ENCODE data around the gene RIPOR3.
"Not testable (repeated sequence)": the region's sequence is repeated elsewhere in the genome, so short reads cannot be mapped to it uniquely, and the experiment has no call there.

The RIPOR3 gene

DNA sequence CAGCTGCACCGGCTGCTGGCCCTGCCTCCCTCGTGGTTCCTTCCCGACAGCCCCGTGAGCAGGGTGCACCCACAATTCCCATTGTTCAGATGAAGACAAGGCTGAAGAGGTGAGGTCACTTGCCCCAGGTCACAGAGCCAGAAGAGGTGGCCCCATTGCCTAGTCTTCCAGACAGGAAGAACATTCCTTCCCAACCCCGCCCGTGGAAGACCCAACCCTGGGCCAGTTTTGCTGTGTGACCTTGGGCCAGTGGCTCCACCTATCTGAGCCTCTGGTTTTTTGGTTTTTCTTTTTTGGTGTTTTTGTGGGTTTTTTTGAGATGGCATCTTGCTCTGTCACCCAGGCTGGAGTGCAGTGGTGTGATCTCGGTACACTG is 61.7 kb downstream of the RIPOR3 start:
- no peak for DNase-seq

GRCh38 chr20:50628853-50629669 is 62.3 kb downstream of the RIPOR3 start:
- no peak for DNase-seq

GRCh38 chr20:50628332-50628731 is 63.0 kb downstream of the RIPOR3 start:
- no peak for DNase-seq

- DNase-seq, result no peak
Observed at GRCh38 chr20:50627747-50628146, 63.6 kb downstream of the RIPOR3 start.

DNA sequence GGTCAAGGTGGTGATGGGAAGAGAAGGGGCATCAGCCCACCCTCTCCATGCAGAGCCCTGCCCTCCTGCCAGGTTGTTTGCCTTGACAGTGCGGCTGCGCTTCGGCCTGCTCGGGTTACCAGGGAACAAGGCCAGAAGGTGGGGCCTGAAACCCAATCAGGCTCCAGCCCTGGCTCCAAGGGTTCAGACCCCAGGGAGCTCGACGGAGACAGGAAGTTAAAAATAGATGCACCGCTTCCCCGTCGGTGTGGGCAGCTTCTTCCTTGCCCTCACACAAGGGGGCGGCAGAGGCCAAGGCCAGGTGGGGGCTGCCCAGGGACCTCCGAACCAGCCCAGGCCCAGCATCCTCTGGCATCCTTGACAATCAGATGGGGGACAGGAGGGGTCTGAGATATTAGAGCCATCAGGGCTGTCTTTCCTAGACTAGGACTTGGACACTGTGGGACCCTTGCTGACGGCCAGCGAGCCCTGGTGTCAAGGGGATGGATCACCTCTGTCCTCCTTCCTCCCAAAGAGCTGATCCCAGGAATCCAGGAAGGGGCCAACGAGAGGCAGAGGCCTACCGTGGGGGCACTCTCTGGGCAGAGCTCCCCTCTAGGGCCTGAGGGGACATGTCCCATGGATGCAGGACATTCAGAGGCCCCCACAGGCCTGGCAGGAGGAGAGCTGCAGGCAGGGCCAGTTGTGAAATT is 65.2 kb downstream of the RIPOR3 start:
- no peak for DNase-seq

DNA sequence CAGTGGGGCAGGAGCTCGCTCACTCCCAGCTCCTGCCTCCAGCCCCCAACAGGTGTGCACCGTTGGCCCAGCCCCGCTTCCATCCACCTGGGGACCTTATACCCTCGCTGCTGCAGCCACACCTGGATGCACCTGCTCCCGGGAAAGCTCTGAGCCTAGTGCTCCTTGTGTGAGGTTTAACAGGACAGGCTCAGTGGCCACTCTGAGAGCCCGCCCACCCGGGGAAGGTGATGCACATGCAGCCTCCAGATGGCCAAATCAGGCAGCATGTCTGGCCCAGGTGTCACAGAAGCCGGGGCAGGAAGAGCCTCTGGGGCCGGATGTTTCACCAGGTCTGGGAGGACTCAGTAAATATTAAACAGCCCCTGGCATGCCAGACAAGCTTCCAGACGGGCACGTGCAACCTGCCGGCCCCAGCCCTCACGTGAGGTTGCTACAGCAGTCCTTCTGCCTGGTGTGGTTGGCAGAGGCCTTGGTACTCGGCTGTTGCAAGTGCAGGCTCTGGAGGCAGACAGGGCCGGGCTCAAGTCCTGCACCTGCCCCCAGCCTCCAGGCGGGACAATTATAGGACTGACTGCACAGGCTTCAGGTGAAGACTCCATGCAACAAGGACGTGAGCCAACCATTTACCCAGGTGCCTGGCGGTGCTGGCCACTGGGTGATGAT is 66.9 kb downstream of the RIPOR3 start:
- DNase-seq, result no peak

- no peak for DNase-seq
Observed at GRCh38 chr20:50621068-50621665, 70.2 kb downstream of the RIPOR3 start.

GRCh38 chr20:50620459-50620858 is 70.9 kb downstream of the RIPOR3 start:
- DNase-seq, result not testable (repeated sequence)

- DNase-seq, result no peak
Observed at GRCh38 chr20:50618537-50618936, 72.8 kb downstream of the RIPOR3 start.

- no peak for DNase-seq
Observed at GRCh38 chr20:50617022-50617421, 74.3 kb downstream of the RIPOR3 start.

DNA sequence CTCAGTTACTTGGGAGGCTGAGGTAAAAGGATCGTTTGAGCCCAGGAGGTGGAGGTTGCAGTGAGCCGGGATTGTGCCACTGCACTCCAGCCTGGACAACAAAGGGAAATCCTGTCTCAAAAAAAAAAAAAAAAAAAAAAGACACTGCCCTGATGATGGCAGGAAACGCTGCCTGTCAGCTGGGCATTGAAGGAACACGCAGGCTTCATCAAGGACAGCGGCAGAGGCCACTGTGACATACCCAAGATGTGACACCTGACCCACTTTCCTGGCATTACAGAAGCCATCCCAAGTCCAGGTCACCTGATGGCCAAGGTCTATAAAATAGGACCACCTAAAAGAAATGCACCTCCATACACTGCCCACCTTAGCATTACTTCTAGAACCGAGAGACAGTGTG is 75.9 kb downstream of the RIPOR3 start:
- DNase-seq, result no peak

GRCh38 chr20:50613438-50614169 is 77.7 kb downstream of the RIPOR3 start:
- DNase-seq, result no peak

- no peak for DNase-seq
Observed at GRCh38 chr20:50611128-50611810, 80.1 kb downstream of the RIPOR3 start.

GRCh38 chr20:50610212-50610718 is 81.1 kb downstream of the RIPOR3 start:
- DNase-seq, result no peak

GRCh38 chr20:50609438-50609989 is 81.8 kb downstream of the RIPOR3 start:
- no peak for DNase-seq

DNA sequence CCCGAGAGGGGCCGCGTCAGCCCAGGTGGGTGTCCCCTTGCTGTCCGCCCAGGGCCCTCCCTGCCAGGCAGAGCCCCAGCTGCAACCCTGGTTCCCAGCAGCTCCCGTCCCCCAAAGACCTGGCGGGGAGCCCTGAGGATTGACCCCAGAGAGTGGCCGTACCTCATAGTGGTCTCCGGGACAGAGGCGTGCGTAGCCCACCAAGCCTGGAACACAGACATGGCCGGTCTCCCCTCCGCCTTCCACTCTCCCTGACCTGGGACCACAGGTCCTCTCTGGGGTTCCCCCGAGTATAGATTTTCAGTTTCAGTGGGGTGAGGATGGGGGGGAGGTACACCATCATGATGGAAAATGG is 82.6 kb downstream of the RIPOR3 start:
- DNase-seq, result no peak

GRCh38 chr20:50607850-50608749 is 83.2 kb downstream of the RIPOR3 start:
- DNase-seq, result no peak

DNA sequence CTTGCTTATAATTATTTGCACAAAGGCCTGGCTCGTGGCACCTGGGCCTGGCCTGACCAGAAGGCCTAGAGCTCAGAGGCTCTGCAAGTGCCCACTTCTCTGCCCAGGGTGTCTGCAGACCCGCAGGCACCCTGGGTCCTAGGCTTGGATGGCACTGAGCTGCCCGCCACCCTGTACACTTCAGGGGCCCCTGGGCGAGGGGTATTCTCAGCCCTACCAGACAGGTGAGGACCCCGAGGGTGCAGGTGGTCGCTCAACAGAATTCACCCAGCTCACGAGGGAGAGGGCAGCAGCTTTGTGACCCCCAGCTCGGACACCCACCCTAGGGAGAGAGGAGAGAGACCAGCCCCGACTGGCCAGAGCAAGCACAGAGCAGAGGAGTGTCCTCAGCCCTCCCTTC is 83.9 kb downstream of the RIPOR3 start:
- DNase-seq, result no peak

DNA sequence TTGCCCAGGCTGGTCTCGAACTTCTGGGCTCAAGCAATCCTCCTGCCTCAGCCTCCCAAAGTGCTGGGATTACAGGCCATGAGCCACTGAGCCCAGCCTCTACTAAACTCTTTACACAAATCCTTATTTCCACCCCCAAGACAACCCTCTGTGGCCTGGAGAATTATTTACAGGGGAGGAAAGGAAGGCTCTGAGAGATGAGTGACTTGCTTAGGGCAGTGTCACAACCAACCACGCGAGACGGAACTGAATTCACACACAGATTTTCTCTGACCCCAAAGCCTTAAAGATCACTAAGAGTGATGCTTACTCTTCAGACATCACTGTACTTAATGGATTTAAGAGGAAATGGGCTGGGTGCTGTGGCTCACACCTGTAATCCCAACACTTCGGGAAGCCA is 86.2 kb downstream of the RIPOR3 start:
- no peak for DNase-seq

GRCh38 chr20:50604451-50604850 is 86.9 kb downstream of the RIPOR3 start:
- no peak for DNase-seq
